ENCODE measurements around the gene SLC35E1.

GRCh38 chr19:16527334-16527935, 44.8 kb downstream of the SLC35E1 start:
- TF ChIP-seq, protein P1, sequence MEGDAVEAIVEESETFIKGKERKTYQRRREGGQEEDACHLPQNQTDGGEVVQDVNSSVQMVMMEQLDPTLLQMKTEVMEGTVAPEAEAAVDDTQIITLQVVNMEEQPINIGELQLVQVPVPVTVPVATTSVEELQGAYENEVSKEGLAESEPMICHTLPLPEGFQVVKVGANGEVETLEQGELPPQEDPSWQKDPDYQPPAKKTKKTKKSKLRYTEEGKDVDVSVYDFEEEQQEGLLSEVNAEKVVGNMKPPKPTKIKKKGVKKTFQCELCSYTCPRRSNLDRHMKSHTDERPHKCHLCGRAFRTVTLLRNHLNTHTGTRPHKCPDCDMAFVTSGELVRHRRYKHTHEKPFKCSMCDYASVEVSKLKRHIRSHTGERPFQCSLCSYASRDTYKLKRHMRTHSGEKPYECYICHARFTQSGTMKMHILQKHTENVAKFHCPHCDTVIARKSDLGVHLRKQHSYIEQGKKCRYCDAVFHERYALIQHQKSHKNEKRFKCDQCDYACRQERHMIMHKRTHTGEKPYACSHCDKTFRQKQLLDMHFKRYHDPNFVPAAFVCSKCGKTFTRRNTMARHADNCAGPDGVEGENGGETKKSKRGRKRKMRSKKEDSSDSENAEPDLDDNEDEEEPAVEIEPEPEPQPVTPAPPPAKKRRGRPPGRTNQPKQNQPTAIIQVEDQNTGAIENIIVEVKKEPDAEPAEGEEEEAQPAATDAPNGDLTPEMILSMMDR (IDR thresholded peaks at IDR 0.05; ENCODE audit: low read depth, low read length, poor library complexity, severe bottlenecking), result no peak
- TF ChIP-seq EZH2phosphoT487 (IDR thresholded peaks at IDR 0.05; ENCODE audit: borderline replicate concordance, low read length), result no peak
